Mammary epithelial cell (primary cell): ENCODE results near the gene RPL5.

Experiments
- CTCF ChIP-seq, 2 donors: IDR thresholded peaks in 1 of 2; conservative IDR thresholded peaks in 1 of 2; 2 replicates each; pipeline ENCODE4 v1.5.1; 2011 to 2012; ENCODE audit warnings: inconsistent platforms in 2 of 2, low read length in 2 of 2, mild to moderate bottlenecking in 2 of 2, control low read depth in 1 of 2, low read depth in 1 of 2; ENCODE audit not compliant: insufficient read depth in 1 of 2; ENCODE audit errors: extremely low read depth in 1 of 2
- EZH2 ChIP-seq: IDR thresholded peaks from 2 replicates; pipeline ENCODE4 v1.6.1; 2012; ENCODE audit warnings: low read length, inconsistent platforms, borderline replicate concordance

GRCh38 chr1:92784639-92785500, 47.0 kb upstream of the RPL5 start, which contains the start of gene EVI5:
- TF ChIP-seq CTCF (conservative IDR thresholded peaks at IDR 0.05 in 1 of 2, IDR thresholded peaks at IDR 0.05 in 1 of 2; ENCODE audit: extremely low read depth in 1 of 2, insufficient read depth in 1 of 2, low read depth in 1 of 2, low read length in 2 of 2) (no peak), EZH2 (no peak)
